HCT116 (cell line): ENCODE results near the gene RCSD1. TPM values are rescaled to one million over a fixed set of nuclear protein-coding genes. Genes with fewer than 3 reads are reported as not detected.

Experiments
- ATAC-seq: fragments of 200-7000 bp; cut with Tn5 transposase; 2 replicates; pipeline ENCODE4 v1.9.1; 2020; ENCODE audit warnings: mild to moderate bottlenecking, moderate library complexity
- BruUV-seq: library from RNA; stranded (reverse); fragments of 400-500 nt; replicated peaks from 2 replicates; lab custom pipeline; 2021; lab: Mats Ljungman, UMichigan
- CTCF ChIA-PET: fragments of 300-600 bp; sonication (Branson Sonifier 250); formaldehyde crosslinking; loops from one replicate; lab custom pipeline; 2021; ENCODE audit warnings: antibody characterized with exemption; lab: Charles Lee
- POLR2A ChIA-PET: fragments of 300-600, 350-600 bp; sonication (Branson Sonifier 250); formaldehyde crosslinking; loops from one replicate; lab custom pipeline; 2021; ENCODE audit warnings: antibody characterized with exemption; lab: Charles Lee
- RAD21 ChIA-PET, 2 experiments: fragments of 300-600 bp; sonication (Branson Sonifier 250); formaldehyde crosslinking; loops; one replicate each; lab custom pipeline; 2023; ENCODE audit warnings: low total read pairs in 2 of 2; ENCODE audit not compliant: uncharacterized antibody in 2 of 2, unreplicated experiment in 2 of 2, low non-redundant PET in 1 of 2; lab: Charles Lee
- DNase-seq: peaks from one replicate; pipeline ENCODE4 v3.0.0-alpha.2; 2010; ENCODE audit warnings: low read depth, low spot score
- H2AFZ ChIP-seq: fragments of 200-600 bp; shearing (Covaris generic), sonication (generic); 2 replicates; pipeline ENCODE4 v1.6.1; 2017; ENCODE audit warnings: low read depth, mixed run types, mixed read lengths, antibody characterized with exemption, low read length; ENCODE audit not compliant: poor library complexity, severe bottlenecking
- H3K27ac ChIP-seq: 2 replicates; pipeline ENCODE4 v1.5.1; 2012; ENCODE audit warnings: low read depth, low read length
- H3K27me3 ChIP-seq: fragments of 200-600 bp; sonication (generic); 2 replicates; pipeline ENCODE4 v1.6.1; 2016; ENCODE audit warnings: mixed run types, low read length, mixed read lengths; ENCODE audit not compliant: insufficient read depth
- H3K36me3 ChIP-seq, 2 experiments: fragments of 200-500 bp in 1 of 2; fragments of 200-600 bp in 1 of 2; sonication (Bioruptor generic) in 1 of 2; sonication (generic) in 1 of 2; 2 replicates each; pipeline versions ENCODE4 v1.5.1 to v1.6.1; 2014 to 2016; ENCODE audit warnings: low read length in 2 of 2, inconsistent platforms in 1 of 2, mixed read lengths in 1 of 2, mixed run types in 1 of 2; ENCODE audit not compliant: insufficient read depth in 2 of 2, control insufficient read depth in 1 of 2
- H3K4me1 ChIP-seq, 2 experiments: fragments of 200-600 bp in 1 of 2; sonication (generic) in 1 of 2; 2 replicates each; pipeline versions ENCODE4 v1.5.1 to v1.6.1; 2012 to 2017; ENCODE audit warnings: low read length in 2 of 2, inconsistent platforms in 1 of 2, mild to moderate bottlenecking in 1 of 2, mixed read lengths in 1 of 2, mixed run types in 1 of 2, moderate library complexity in 1 of 2; ENCODE audit not compliant: insufficient read depth in 2 of 2, control insufficient read depth in 1 of 2
- H3K4me2 ChIP-seq: fragments of 200-600 bp; sonication (generic); 2 replicates; pipeline ENCODE4 v1.6.1; 2017; ENCODE audit warnings: mixed run types, low read length, mixed read lengths
- H3K4me3 ChIP-seq, 2 experiments: fragments of 200-600 bp in 1 of 2; sonication (generic) in 1 of 2; replicated peaks in 1 of 2; 2 replicates each; pipeline ENCODE4 v1.5.1; 2011 to 2016; ENCODE audit warnings: low read length in 2 of 2, control low read depth in 1 of 2, low read depth in 1 of 2, mild to moderate bottlenecking in 1 of 2, mixed read lengths in 1 of 2, mixed run types in 1 of 2
- H3K79me2 ChIP-seq: fragments of 200-600 bp; sonication (generic); 2 replicates; pipeline ENCODE4 v1.6.1; 2017; ENCODE audit warnings: mild to moderate bottlenecking, mixed run types, low read length, moderate library complexity, mixed read lengths; ENCODE audit not compliant: insufficient read depth
- H3K9ac ChIP-seq: fragments of 200-600 bp; sonication (generic); 2 replicates; pipeline ENCODE4 v1.6.1; 2016; ENCODE audit warnings: low read length, mixed read lengths
- H3K9me2 ChIP-seq: fragments of 200-600 bp; sonication (generic), shearing (Covaris generic); 2 replicates; pipeline ENCODE4 v1.6.1; 2017; ENCODE audit warnings: mixed run types, mild to moderate bottlenecking, moderate library complexity; ENCODE audit not compliant: insufficient read depth
- H3K9me3 ChIP-seq, 2 experiments: fragments of 200-500 bp in 1 of 2; fragments of 200-600 bp in 1 of 2; sonication (Bioruptor generic) in 1 of 2; sonication (generic) in 1 of 2; 2 replicates each; pipeline ENCODE4 v1.6.1; 2014 to 2017; ENCODE audit warnings: low read length in 2 of 2, mixed read lengths in 2 of 2, inconsistent platforms in 1 of 2, low read depth in 1 of 2, mild to moderate bottlenecking in 1 of 2, mixed run types in 1 of 2, moderate library complexity in 1 of 2; ENCODE audit not compliant: control insufficient read depth in 1 of 2, insufficient read depth in 1 of 2
- H4K20me1 ChIP-seq: fragments of 200-600 bp; sonication (generic), shearing (Covaris generic); 2 replicates; pipeline ENCODE4 v1.6.1; 2017; ENCODE audit warnings: mixed run types, mild to moderate bottlenecking, moderate library complexity; ENCODE audit not compliant: insufficient read depth
- CBX3 ChIP-seq: IDR thresholded peaks from 2 replicates; pipeline ENCODE4 v1.6.1; 2012; ENCODE audit warnings: low read depth
- CTCF ChIP-seq, 3 experiments: fragments of 200-600 bp in 1 of 3; sonication (generic) in 1 of 3; IDR thresholded peaks in 2 of 3; conservative IDR thresholded peaks in 1 of 3; 2 replicates each; pipeline ENCODE4 v1.5.1; 2012 to 2017; ENCODE audit warnings: low read depth in 2 of 3, low read length in 2 of 3, antibody characterized with exemption in 1 of 3, borderline replicate concordance in 1 of 3, control low read depth in 1 of 3, mild to moderate bottlenecking in 1 of 3, mixed read lengths in 1 of 3, mixed run types in 1 of 3, moderate library complexity in 1 of 3; ENCODE audit not compliant: insufficient read depth in 1 of 3
- ELF1 ChIP-seq: IDR thresholded peaks from 2 replicates; pipeline ENCODE4 v1.6.1; 2012; ENCODE audit warnings: low read depth, borderline replicate concordance
- EZH2phosphoT487 ChIP-seq: fragments of 200-600 bp; IDR thresholded peaks from 2 replicates; pipeline ENCODE4 v1.6.1; 2018; ENCODE audit warnings: antibody characterized with exemption, borderline replicate concordance
- FOSL1 ChIP-seq: IDR thresholded peaks from 2 replicates; pipeline ENCODE4 v1.6.1; 2012; ENCODE audit warnings: low read depth
- MAX ChIP-seq: IDR thresholded peaks from 2 replicates; pipeline ENCODE4 v1.6.1; 2012
- POLR2A ChIP-seq: IDR thresholded peaks from 2 replicates; pipeline ENCODE4 v1.7.0; 2011; ENCODE audit warnings: borderline replicate concordance; ENCODE audit not compliant: insufficient read depth, insufficient read length; ENCODE audit errors: extremely low read depth
- RAD21 ChIP-seq: IDR thresholded peaks from 2 replicates; pipeline ENCODE4 v1.6.1; 2012; ENCODE audit warnings: low read depth, mild to moderate bottlenecking
- REST ChIP-seq: IDR thresholded peaks from 2 replicates; pipeline ENCODE4 v1.6.1; 2012; ENCODE audit warnings: low read depth
- SIN3A ChIP-seq: IDR thresholded peaks from 2 replicates; pipeline ENCODE4 v1.6.1; 2012; ENCODE audit warnings: low read depth
- SRF ChIP-seq: IDR thresholded peaks from 2 replicates; pipeline ENCODE4 v1.6.1; 2012; ENCODE audit warnings: low read depth
- TCF7L2 ChIP-seq: IDR thresholded peaks from 2 replicates; pipeline ENCODE4 v1.7.0; 2011; ENCODE audit warnings: borderline replicate concordance, inconsistent platforms; ENCODE audit not compliant: insufficient read depth, insufficient read length; ENCODE audit errors: extremely low read depth
- ZFX ChIP-seq: fragments of 450-650 bp; IDR thresholded peaks from 2 replicates; pipeline ENCODE4 v1.6.1; 2017
- ZNF274 ChIP-seq: fragments of 200-500 bp; sonication (Bioruptor generic); IDR thresholded peaks from 2 replicates; pipeline ENCODE4 v1.6.1; 2014; ENCODE audit warnings: mild to moderate bottlenecking, low read depth, low read length, inconsistent platforms
- intact Hi-C: fragments of 100-400 bp; cut with micrococcal nuclease; formaldehyde crosslinking; loops from 2 replicates; pipeline ENCODE4 v1.10.0; 2022
- total RNA-seq: library from RNA; stranded (reverse); gene quantifications from one replicate; pipeline ENCODE4 v1.2.1, GENCODE V29; 2021; ENCODE audit not compliant: unreplicated experiment

The RCSD1 gene
- total RNA-seq, 1 experiment from 2014 or later, result 0.15 TPM

GRCh38 chr1:167654975-167655575 is 25.0 kb downstream of the RCSD1 start:
- ATAC-seq, result no peak
- Histone ChIP-seq H3K9me2 (no peaks in the 10 kb centered on the region), H3K4me2 (no peak overlapping the region), H2AFZ (no peak overlapping the region), H3K27me3 (0 out of 2 replicates have a peak, but pooled peaks cover 4% of the 10 kb centered on the region), H3K9ac (no peak overlapping the region), H3K4me1 (no peaks in the 10 kb centered on the region), H3K27ac (no peak overlapping the region), H3K4me3 (no peak overlapping the region), H3K9me3 (no peaks in the 10 kb centered on the region), H3K36me3 (no peaks in the 10 kb centered on the region), H3K79me2 (no peaks in the 10 kb centered on the region)
- intact Hi-C loops, result no loop called here
- ChIA-PET POLR2A (no interaction called here), CTCF (no interaction called here), RAD21 (no interaction called here)
- no TSS peak for BruUV-seq
- DNase-seq, result no peak
- TF ChIP-seq CBX3 (no peak), SRF (no peak), EZH2phosphoT487 (no peak), FOSL1 (no peak), ZFX (no peak), CTCF (IDR thresholded peaks at IDR 0.05 in 2 of 3, conservative IDR thresholded peaks at IDR 0.05 in 1 of 3; ENCODE audit: borderline replicate concordance in 1 of 3, insufficient read depth in 1 of 3, low read depth in 2 of 3, low read length in 2 of 3) (no peak), RAD21 (no peak), ELF1 (no peak), MAX (no peak), TCF7L2 (no peak), REST (no peak), ZNF274 (no peak), POLR2A (no peak), SIN3A (no peak)
- TF ChIP-seq, all 23 proteins: peak for 0
- no peaks in the 10 kb centered on the region for H4K20me1 ChIP-seq
